Panc1 (cell line): ENCODE results near the gene FAM227B. TPM values are rescaled to one million over a fixed set of nuclear protein-coding genes. Genes with fewer than 3 reads are reported as not detected.

Experiments
- ATAC-seq: fragments of 200-7000 bp; cut with Tn5 transposase; 2 replicates; pipeline ENCODE4 v1.9.1; 2020; ENCODE audit warnings: mild to moderate bottlenecking, moderate library complexity
- BruUV-seq: library from RNA; stranded (reverse); fragments of 400-500 nt; replicated peaks from 2 replicates; lab custom pipeline; 2021; lab: Mats Ljungman, UMichigan
- CTCF ChIA-PET: fragments of 300-600 bp; sonication (Branson Sonifier 250); formaldehyde crosslinking; loops from one replicate; lab custom pipeline; 2022; ENCODE audit warnings: antibody characterized with exemption; lab: Charles Lee
- POLR2A ChIA-PET: fragments of 300-600 bp; sonication (Branson Sonifier 250); formaldehyde crosslinking; loops from one replicate; lab custom pipeline; 2022; ENCODE audit warnings: antibody characterized with exemption; lab: Charles Lee
- DNase-seq: peaks from one replicate; pipeline ENCODE4 v3.0.0-alpha.2; 2010; ENCODE audit warnings: low read depth, low spot score
- H3K27ac ChIP-seq: 2 replicates; pipeline ENCODE4 v1.5.1; 2011; ENCODE audit warnings: mild to moderate bottlenecking, low read length, inconsistent platforms
- H3K27me3 ChIP-seq: fragments of 200-500 bp; sonication (Bioruptor generic); 2 replicates; pipeline ENCODE4 v1.6.0; 2014; ENCODE audit warnings: low read length, inconsistent platforms; ENCODE audit not compliant: control insufficient read depth, insufficient read depth
- H3K36me3 ChIP-seq: fragments of 200-500 bp; sonication (Bioruptor generic); 2 replicates; pipeline ENCODE4 v1.5.1; 2014; ENCODE audit warnings: inconsistent platforms, mild to moderate bottlenecking, low read length, moderate library complexity; ENCODE audit not compliant: control insufficient read depth, insufficient read depth
- H3K4me1 ChIP-seq: 2 replicates; pipeline ENCODE4 v1.5.1; 2011; ENCODE audit warnings: inconsistent platforms, mild to moderate bottlenecking, low read length, moderate library complexity; ENCODE audit not compliant: control insufficient read depth, insufficient read depth
- H3K4me3 ChIP-seq, 2 experiments: 2 replicates each; pipeline ENCODE4 v1.5.1; 2011 to 2012; ENCODE audit warnings: low read depth in 2 of 2, low read length in 2 of 2, mild to moderate bottlenecking in 2 of 2, inconsistent platforms in 1 of 2, moderate library complexity in 1 of 2
- H3K9me3 ChIP-seq: fragments of 200-500 bp; sonication (Bioruptor generic); 2 replicates; pipeline ENCODE4 v1.5.1; 2014; ENCODE audit warnings: low read depth, mild to moderate bottlenecking, inconsistent platforms, low read length, moderate library complexity; ENCODE audit not compliant: control insufficient read depth, insufficient read depth
- CTCF ChIP-seq: fragments of 450-650 bp; IDR thresholded peaks from 2 replicates; pipeline ENCODE4 v1.5.1; 2017; ENCODE audit warnings: mild to moderate bottlenecking
- POLR2AphosphoS5 ChIP-seq: IDR thresholded peaks from 2 replicates; pipeline ENCODE4 v1.6.1; 2012; ENCODE audit warnings: mild to moderate bottlenecking, low read depth, low read length, moderate library complexity
- SIN3A ChIP-seq: IDR thresholded peaks from 2 replicates; pipeline ENCODE4 v1.6.1; 2012; ENCODE audit warnings: low read depth, mild to moderate bottlenecking, low read length, moderate library complexity, borderline replicate concordance; ENCODE audit not compliant: insufficient read depth
- TCF7L2 ChIP-seq: IDR thresholded peaks from 2 replicates; pipeline ENCODE4 v1.6.1; 2011; ENCODE audit warnings: mild to moderate bottlenecking, low read depth, low read length, inconsistent platforms
- in situ Hi-C: cut with HindIII; loops from 2 replicates; pipeline ENCODE4 v1.10.0; 2016; ENCODE audit warnings: low sequenced_read_pairs, low pct_unique_long_range_greater_than_20kb
- intact Hi-C: fragments of 100-400 bp; cut with micrococcal nuclease; formaldehyde crosslinking; loops from one replicate; pipeline ENCODE4 v1.10.0; 2022; ENCODE audit not compliant: unreplicated experiment
- total RNA-seq: library from RNA; stranded (reverse); gene quantifications from one replicate; pipeline ENCODE4 v1.2.1, GENCODE V29; 2021; ENCODE audit not compliant: unreplicated experiment
- TF ChIP-seq, protein P1 (sequence below), 2 experiments: IDR thresholded peaks; 2 replicates each; pipeline ENCODE4 v1.6.1; 2011 to 2012; ENCODE audit warnings: low read depth in 2 of 2, control low read depth in 1 of 2, low read length in 1 of 2, mild to moderate bottlenecking in 1 of 2, moderate library complexity in 1 of 2; ENCODE audit not compliant: insufficient read depth in 1 of 2

FAM227B gene
- total RNA-seq, 1 experiment from 2014 or later = 1.2 TPM

DNA sequence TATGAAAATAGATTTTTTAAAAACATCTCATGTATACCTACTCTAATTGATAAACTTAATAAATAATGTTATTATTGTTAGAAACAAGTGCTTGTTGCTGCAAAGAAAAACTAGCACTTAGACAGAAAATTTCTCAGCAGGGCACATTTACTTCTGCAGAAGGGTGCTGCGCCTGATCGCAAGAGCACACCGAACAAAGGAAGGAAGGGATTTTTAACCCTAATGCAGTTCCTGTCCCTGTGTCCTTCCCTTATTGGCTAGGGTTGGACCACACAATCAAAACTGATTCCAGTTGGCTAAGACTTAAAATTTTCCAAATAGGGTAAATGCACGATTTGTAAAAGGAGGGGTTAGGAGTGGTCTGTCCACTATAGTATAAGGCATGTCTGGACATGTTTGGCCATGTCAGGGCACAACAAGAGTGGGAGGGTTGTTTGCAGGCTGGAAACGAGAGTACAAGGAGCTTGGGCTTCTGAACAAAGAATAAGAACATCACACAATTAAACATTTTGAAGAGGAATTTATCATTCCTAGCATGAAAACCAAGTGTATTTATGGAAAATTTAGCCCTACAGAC lies 4.9 kb upstream of the FAM227B start:
- ChIA-PET POLR2A (no interaction called here), CTCF (no interaction called here)
- ATAC-seq = no peak
- BruUV-seq = no TSS peak
- H3K9me3 ChIP-seq = peaks cover 19% of the 10 kb centered on the region; the same call in 1 of the 2 replicates
- no peak for TF ChIP-seq SIN3A
- TF ChIP-seq, protein P1, sequence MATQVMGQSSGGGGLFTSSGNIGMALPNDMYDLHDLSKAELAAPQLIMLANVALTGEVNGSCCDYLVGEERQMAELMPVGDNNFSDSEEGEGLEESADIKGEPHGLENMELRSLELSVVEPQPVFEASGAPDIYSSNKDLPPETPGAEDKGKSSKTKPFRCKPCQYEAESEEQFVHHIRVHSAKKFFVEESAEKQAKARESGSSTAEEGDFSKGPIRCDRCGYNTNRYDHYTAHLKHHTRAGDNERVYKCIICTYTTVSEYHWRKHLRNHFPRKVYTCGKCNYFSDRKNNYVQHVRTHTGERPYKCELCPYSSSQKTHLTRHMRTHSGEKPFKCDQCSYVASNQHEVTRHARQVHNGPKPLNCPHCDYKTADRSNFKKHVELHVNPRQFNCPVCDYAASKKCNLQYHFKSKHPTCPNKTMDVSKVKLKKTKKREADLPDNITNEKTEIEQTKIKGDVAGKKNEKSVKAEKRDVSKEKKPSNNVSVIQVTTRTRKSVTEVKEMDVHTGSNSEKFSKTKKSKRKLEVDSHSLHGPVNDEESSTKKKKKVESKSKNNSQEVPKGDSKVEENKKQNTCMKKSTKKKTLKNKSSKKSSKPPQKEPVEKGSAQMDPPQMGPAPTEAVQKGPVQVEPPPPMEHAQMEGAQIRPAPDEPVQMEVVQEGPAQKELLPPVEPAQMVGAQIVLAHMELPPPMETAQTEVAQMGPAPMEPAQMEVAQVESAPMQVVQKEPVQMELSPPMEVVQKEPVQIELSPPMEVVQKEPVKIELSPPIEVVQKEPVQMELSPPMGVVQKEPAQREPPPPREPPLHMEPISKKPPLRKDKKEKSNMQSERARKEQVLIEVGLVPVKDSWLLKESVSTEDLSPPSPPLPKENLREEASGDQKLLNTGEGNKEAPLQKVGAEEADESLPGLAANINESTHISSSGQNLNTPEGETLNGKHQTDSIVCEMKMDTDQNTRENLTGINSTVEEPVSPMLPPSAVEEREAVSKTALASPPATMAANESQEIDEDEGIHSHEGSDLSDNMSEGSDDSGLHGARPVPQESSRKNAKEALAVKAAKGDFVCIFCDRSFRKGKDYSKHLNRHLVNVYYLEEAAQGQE (IDR thresholded peaks at IDR 0.05; ENCODE audit: insufficient read depth in 1 of 2, low read depth in 2 of 2, low read length in 1 of 2) = no peak
- no peak for TF ChIP-seq CTCF
- no peak for TF ChIP-seq TCF7L2
- no peak for TF ChIP-seq POLR2AphosphoS5
- in situ Hi-C loops (no loop called here), intact Hi-C loops (no loop called here)
- peaks cover 15% of the 10 kb centered on the region for H3K4me1 ChIP-seq
- no peak for DNase-seq
- H3K36me3 ChIP-seq = peaks cover 11% of the 10 kb centered on the region
- no peak overlapping the region for H3K27ac ChIP-seq
- no peak overlapping the region for H3K4me3 ChIP-seq
- H3K27me3 ChIP-seq = no peaks in the 10 kb centered on the region

GRCh38 chr15:49624056-49624455 lies 3.4 kb upstream of the FAM227B start:
- no peak overlapping the region for H3K27ac ChIP-seq

More at GRCh38 chr15:49624056-49624455, 3.4 kb upstream of the FAM227B start:
- Histone ChIP-seq H3K4me1 (peaks cover 19% of the 10 kb centered on the region), H3K36me3 (peaks cover 11% of the 10 kb centered on the region), H3K27me3 (no peaks in the 10 kb centered on the region), H3K9me3 (peaks cover 19% of the 10 kb centered on the region; the same call in 1 of the 2 replicates), H3K4me3 (no peak overlapping the region)
- TF ChIP-seq, protein P1 (IDR thresholded peaks at IDR 0.05; ENCODE audit: insufficient read depth in 1 of 2, low read depth in 2 of 2, low read length in 1 of 2) = no peak
- TF ChIP-seq POLR2AphosphoS5 (no peak), CTCF (no peak), SIN3A (no peak), TCF7L2 (no peak)
- no TSS peak for BruUV-seq
- DNase-seq (no peak), ATAC-seq (no peak)
- in situ Hi-C loops (no loop called here), intact Hi-C loops (no loop called here)
- POLR2A ChIA-PET = no interaction called here
- CTCF ChIA-PET = no interaction called here
